IPS-NIHi7 (cell line): ENCODE measurements around the gene ERGIC2.
A peak's percentile ranks its signal among the peaks of the same experiment; 100 is the strongest.

Experiments used
- DNase-seq: peaks from one replicate; pipeline ENCODE4 v3.0.0; 2012; ENCODE audit warnings: mixed read lengths; ENCODE audit errors: extremely low spot score

ERGIC2 gene

DNA sequence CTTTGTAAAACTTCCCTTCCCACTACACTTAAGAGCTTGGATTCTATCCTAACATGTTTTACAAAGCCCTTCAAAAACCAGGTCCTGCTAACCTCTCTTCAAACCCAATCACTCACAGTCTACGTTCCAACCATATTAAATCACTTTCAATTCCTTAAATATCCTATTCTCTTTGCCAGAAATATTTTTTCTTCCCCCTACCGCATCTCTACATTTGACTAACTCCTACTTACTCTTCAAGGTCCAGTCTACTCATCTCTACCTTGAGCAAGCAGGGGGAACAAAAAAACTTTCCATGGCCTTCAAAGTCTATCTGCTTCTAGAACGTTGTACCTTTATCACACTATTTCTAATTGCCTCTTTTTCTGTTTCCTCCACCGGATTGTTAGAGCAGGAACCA is 6.1 kb downstream of the ERGIC2 start:
- no peak for DNase-seq

GRCh38 chr12:29374012-29374411 is 7.0 kb downstream of the ERGIC2 start:
- no peak for DNase-seq

DNA sequence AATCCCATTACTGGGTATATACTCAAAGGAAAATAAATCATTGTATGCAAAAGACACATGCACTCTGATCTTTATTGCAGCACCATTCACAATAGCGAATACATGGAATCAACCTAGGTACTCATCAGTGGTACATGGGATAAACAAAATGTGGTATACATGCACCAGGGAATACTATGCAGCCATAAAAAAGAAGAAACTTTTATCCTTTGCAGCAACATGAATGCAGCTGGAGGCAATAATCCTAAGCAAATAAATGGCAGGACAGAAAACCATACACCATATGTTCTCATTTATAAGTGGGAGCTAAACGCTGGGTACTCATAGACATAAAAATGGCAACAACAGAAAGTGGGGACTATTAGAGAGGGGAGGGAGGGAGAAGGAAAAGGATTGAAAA is 15.9 kb downstream of the ERGIC2 start:
- no peak for DNase-seq

DNA sequence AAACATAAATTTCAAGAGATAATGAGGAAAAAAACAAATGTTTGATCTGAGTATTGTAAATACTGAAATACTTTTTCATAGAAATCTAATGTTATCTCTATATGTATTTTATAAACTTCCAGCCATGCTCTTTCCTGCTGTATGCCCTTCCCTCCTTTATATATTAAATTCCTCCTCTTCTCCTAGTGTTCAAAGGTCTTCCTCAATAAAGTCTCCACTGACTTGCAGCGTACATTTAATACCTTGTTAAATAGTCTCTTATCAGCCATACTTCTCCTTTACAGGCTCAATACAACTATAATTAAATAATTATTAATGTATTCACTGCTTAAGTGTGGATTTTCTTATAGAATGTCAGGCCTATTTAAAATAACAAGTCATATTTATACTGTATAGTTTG is 26.0 kb downstream of the ERGIC2 start:
- DNase-seq: no peak

DNA sequence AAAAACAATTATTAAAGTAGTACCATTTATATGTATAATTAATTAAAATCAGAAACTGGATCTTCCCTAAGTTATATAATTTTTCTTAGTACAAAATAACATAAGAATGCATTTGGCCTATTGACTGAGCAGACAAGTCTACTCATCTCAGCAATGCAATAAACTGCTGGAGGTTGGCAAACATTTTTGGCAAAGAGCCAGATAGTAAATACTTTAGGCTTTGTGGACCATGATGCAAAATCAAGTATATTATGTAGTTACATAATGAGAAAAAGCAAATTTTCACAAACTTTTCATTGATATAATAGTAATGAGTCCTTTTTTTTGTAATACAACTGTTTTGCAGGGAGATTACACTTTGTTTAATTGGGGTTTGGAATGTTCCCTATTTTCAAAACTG is 30.9 kb downstream of the ERGIC2 start:
- DNase-seq: no peak

- no peak for DNase-seq
Observed at GRCh38 chr12:29346769-29347421, 34.1 kb downstream of the ERGIC2 start.

- DNase-seq: no peak
Observed at GRCh38 chr12:29343022-29343799, 37.8 kb downstream of the ERGIC2 start.

DNA sequence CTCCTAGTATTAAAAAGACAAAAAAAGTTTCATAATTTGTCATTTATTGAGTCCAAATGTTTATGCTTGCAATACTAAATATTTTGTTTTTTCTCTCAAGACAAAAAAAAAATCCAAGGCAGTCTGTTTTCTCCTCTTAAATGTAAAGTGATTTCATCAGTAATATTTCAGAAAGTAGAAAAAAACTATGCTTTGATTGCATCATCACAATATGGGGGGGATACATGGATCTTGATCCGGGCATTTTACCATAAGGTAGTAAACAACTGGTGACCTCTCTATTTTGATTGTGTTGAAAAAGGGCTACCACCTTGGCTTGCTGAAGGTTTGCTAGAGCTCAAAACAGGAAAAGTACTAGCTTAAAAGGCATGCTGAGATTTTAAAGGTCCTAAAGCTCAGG is 43.6 kb downstream of the ERGIC2 start:
- DNase-seq: no peak

DNA sequence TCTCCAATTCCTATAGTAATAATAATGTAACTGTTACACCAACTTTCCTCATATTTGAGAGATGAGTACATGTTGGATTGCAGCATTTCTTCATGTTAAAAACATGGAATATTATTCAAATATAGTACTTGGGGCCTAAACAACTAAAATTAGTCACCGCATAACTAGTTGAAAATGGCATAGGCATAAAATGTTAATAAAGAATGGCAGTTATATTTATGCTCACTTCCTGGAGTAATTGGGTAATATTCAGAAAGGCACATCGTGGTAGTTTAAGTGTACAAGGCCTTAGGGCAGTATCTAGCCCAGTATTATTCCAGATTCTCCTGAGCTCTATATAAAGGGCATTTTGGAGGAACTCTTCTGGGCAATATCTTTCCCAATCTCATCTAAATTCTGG is 46.0 kb downstream of the ERGIC2 start:
- DNase-seq: no peak

GRCh38 chr12:29333178-29333577 is 47.8 kb downstream of the ERGIC2 start:
- DNase-seq: no peak

DNA sequence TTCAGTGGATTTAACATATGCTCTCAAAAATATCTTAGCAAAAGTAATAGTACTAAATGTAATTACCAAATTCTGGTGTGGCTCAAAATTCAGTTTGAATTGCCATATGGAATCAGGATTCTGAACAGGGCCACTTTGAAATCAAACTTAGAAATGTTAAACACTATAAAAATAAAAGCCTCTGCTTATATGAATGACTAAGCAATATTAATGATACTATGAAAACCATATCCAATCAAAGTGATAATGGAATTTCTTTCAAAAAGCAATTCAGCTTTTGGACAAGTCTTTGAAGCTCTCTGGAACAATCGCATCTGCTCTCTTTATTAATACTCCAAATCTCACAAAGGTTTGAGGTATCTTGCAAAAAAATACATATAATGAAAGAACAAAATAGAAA is 51.6 kb downstream of the ERGIC2 start:
- no peak for DNase-seq

- DNase-seq: no peak
Observed at GRCh38 chr12:29322157-29322556, 58.8 kb downstream of the ERGIC2 start.

GRCh38 chr12:29320295-29321085 is 60.5 kb downstream of the ERGIC2 start:
- no peak for DNase-seq

GRCh38 chr12:29317556-29318363 is 63.2 kb downstream of the ERGIC2 start:
- peak; percentile 73 for DNase-seq

- DNase-seq: peak; percentile 46
Observed at GRCh38 chr12:29316752-29317151, 64.2 kb downstream of the ERGIC2 start.

DNA sequence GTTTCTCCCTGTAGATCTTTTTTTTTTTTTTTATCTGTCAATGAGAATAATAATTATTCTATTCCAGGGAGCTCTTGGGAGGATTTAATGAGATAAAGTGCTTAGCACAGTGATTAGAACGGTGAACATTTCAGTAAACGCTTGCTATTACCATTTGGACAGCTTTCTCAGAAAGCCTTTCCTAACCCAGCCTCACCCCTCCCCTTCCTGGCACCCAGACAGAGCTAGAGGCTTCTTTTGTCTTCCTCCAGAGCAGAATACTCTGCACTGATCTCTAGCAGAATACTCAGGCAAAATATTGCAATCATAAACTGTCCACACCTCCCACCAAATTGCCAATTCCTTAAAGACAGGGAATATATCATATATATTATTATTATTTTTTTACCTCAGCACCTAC is 66.6 kb downstream of the ERGIC2 start:
- no peak for DNase-seq

GRCh38 chr12:29310899-29311298 is 70.1 kb downstream of the ERGIC2 start:
- DNase-seq: no peak

GRCh38 chr12:29309320-29309902 is 71.6 kb downstream of the ERGIC2 start:
- no peak for DNase-seq

GRCh38 chr12:29306682-29307081 is 74.3 kb downstream of the ERGIC2 start:
- DNase-seq: no peak

DNA sequence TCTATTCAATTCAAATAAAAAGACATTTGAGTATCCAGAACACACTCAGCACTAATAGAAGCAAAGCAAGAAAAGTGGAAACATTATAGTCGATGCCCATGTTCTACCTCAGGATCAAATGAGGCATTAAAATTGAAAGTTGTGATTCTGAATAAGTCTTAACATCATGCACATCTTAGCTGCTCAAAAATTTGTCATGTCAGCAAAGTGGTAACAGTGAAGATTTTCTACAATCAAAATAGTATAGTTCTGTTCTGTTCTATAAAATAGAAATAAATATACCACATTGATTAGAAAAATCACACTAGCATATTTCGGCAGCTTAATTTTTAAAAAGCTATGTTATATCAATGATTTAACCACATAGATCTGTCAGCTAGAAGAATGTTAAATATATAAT is 74.7 kb downstream of the ERGIC2 start:
- DNase-seq: no peak

DNA sequence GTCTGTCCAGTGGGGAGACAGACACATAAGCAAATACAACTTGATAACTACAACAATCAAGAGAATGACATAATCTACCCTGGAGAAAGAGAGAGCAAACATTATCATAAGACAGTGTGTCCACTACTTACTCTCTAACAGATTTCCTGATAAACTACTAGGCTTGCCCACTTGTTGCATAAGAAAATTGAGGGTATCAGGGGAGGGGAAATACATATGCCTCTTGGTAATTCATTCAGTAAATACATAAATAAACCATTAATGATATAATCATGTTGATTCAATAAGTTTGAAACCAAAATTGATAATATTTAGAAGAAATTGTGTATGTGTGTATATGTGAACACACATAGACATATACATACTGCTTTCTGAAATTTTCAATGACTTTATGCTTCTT is 76.6 kb downstream of the ERGIC2 start:
- no peak for DNase-seq

- DNase-seq: no peak
Observed at GRCh38 chr12:29301114-29301513, 79.9 kb downstream of the ERGIC2 start.
